CD4-positive, alpha-beta T cell treated with Interleukin-10 for 1 hour (primary cell): ENCODE data around the gene DISP3.

Experiments
- DNase-seq: peaks from one replicate; pipeline ENCODE4 v3.0.0-alpha.2; 2020

Gene DISP3

DNA sequence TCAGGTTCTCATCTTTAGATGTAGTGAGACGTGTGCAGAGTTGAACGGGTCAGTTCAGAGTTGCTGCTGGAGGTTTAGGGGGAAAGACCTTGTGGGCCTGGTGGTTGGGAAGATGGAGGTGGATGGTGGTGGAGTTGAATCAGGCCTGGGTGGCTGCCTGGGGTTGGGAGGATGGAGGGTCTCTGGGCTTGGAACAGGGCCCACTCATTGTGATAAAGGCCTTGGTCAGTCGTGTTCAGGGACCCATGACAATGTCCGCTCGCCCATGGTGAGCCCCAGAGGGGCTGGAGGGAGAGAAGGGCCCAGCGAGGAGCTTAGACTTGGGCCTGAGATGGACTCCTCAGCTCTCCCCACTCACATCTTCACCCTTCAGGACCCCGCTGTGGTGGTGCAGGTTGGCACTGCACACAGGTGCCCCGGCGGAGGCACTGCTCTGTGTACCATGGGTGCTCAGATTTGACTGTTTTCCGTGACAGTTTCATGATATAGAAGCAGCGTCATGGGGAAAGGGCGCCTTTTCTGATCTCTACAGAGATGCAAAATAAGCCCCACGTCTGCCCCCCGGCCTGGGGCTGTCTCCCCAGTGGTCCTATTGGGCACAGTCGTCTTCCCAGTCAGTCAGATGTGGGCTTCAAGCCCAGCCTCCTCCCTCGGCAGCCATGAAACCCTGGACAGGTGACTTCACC is 39.2 kb downstream of the DISP3 start:
- DNase-seq: no peak

DNA sequence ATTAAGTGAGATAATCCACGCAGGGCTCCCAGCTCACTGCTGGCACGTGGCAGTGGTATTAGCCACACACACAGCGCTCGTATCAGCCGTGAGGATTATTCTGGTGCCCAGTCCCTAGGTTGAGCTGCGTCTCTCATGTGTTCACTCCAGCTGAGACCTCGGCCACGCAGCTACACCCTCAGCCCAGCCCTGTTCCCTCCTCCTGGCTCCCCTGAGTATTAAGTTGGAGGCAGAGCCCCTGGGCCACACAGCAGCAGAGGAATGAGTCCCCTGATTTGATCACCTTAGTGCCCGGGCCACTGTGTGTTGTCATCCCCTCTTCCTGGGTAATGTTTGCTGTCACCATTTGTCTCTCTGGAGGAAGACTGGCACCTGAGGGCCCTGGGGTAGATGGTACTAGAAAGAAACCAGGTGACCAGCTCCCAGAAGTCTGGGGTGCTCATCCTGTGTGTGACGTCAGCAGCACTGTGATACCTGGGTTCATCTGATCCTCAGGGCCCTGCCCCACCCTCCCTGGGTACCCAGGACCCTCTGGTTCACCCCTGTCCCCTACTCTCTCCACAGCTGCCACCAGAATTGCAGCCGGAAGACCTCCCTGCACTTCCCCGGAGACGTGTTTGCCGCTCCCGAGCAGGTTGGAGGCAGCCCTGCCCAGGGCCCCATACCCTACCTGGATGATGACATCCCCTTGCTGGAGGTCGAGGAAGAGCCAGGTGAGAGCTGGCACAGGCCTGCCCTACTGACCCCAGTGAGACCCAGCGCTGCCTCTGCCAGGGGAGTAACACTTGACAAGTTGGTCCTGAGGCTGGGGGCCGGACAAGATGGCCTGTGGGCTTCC is 40.1 kb downstream of the DISP3 start:
- DNase-seq: no peak

DNA sequence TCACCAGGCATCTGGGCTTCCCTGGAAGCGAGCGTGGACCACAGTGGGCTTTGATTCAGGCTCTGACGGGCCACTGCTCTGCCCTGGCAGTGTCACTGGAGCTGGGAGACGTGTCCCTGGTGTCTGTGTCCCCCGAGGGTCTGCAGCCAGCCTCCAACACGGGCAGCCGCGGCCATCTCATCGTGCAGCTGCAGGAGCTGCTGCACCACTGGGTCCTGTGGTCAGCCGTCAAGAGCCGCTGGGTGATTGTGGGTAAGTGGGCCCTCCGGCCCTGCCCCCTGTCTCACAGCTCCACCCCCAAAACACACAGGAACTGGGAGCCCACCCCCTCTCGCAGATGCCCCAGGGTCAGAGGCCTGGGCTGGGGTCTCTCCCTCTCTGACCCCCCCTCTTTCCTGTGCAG is 40.7 kb downstream of the DISP3 start:
- DNase-seq: no peak

DNA sequence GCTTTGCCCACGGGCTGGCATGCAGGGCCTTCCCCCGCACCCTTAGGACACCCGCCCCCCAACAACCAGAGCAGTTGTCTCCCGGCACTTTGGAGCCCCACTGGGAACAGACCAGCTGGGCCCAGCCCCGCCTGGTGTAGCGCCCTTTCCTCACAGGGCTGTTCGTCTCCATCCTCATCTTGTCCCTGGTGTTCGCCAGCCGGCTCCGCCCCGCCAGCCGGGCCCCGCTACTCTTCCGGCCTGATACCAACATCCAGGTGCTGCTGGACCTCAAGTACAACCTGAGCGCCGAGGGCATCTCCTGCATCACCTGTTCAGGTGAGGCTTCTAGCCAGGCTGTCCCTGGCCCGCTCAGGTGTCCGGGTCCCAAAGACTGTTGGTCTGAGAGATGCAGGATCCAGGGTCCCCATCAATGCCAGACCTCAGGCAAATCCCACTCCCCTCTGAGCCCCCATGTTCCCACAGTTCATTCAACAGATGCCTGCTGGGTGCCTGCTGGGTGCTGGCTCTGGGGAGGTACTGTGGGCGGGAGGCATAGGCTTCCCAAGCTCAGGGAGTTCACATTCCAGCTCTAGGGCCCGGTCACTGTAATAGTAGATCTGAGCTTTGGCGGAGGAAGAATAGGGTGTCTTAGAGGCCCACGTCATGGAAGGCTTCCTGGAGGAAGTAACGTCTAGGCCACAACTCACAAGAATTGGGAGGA is 41.7 kb downstream of the DISP3 start:
- no peak for DNase-seq

DNA sequence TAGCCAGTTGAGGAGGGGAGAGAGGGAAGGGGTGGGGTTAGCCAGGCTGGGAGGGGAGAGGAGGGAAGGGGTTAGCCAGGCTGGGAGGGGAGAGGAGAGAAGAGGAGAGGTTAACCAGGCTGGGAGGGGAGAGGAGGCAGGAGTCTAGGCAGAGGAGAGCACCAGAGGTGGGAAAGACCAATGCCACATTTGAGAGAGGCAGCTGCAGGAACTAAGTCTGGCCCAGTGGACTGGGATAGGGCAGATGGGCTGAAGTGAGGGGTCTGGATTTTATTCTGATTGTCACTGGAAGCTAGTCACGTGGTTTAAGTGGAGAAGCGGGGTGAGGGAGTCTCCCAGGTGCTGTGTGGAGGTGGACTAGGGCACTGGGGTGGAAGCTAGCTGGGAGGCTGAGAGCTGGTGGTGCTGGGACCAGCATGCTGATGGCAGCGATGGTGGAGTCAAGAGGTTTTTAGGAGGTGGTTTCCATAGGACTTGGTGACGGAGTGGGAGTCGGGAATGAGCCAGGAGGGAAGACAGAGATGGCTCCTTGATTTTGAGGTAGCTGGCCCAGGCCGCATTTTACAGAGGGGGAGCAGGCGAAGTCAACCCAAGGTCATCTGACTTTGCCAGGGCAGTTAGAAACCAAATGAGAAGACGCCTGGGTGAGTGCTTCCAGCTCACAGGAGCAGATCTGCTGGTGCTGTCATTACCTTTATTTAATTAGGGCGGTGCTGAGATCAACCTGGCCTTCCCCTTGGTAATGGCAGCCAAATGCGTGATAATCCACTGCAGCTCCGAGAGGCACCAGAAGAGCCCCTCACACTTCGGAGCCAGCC is 42.8 kb downstream of the DISP3 start:
- no peak for DNase-seq

DNA sequence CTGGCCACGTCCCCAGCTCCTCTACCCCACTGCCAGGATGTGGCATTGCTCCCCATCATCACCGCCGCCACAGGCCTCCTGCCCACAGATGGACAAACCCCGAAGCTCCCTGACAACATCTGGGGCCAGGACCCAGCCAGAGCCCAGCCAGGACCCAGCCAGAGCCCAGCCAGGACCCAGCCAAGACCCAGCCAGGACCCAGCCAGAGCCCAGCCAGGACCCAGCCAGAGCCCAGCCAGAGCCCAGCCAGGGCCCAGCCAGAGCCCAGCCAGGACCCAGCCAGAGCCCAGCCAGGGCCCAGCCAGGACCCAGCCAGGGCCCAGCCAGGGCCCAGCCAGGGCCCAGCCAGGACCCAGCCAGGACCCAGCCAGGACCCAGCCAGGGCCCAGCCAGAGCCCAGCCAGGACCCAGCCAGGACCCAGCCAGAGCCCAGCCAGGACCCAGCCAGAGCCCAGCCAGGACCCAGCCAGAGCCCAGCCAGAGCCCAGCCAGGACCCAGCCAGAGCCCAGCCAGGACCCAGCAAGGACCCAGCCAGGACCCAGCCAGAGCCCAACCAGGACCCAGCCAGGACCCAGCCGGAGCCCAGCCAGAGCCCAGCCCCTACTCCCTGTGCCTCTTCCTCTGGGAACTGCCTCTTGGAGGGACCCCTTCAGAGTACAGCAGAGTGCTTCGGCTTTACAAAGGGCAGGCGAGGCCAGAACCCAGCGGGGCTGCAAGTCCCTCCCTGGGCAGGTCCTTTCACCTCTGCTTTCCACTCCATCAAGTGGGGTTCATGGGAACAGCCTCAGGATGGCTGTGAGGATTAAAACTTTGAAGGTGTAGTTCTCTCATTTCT is 43.7 kb downstream of the DISP3 start:
- DNase-seq: no peak

DNA sequence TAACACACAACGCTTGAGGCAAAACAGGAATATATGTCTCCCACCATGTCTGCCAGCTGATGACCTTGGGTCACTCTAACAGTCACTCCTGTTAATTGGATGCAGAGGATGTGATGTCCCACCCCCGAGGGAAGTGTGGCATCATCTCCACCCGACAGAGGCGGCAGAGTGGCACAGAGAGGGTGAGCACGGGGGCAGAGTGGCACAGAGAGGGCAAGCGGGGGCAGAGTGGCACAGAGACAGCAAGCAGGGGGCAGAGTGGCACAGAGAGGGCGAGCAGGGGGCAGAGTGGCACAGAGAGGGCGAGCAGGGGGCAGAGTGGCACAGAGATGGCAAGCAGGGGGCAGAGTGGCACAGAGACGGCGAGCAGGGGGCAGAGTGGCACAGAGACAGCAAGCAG is 44.3 kb downstream of the DISP3 start:
- DNase-seq: no peak

DNA sequence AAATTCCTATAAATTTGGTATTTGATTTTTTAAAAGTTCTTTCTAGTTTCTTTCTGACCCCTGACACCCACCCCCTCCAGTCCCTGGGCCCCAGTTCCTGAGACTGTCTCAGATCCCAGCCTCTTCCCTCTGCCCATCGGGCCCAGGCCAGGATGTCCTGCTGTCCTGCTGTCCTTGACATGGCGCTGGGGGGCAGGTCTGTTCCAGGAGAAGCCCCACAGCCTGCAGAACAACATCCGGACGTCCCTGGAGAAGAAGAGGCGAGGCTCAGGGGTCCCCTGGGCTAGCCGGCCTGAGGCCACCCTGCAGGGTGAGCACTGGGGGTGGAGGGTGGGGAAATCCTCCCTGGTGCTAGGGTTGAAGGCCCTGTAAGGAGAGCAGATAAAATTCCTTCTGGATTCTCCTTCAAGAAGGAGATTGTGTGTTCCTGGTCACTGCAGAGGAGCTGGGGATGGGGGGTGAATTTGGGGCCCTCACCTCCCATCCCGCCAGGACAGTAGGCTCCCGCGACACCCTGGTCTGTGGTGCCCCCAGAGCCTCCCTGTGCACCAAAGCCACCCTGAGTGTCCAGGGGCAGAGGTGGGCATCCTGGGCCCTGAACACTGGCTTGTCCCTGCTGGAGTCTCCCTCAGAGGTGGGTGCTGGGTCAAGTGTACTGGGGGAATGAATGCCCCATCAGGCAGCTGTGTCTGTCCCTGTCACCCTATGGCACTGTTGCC is 45.0 kb downstream of the DISP3 start:
- DNase-seq: no peak

DNA sequence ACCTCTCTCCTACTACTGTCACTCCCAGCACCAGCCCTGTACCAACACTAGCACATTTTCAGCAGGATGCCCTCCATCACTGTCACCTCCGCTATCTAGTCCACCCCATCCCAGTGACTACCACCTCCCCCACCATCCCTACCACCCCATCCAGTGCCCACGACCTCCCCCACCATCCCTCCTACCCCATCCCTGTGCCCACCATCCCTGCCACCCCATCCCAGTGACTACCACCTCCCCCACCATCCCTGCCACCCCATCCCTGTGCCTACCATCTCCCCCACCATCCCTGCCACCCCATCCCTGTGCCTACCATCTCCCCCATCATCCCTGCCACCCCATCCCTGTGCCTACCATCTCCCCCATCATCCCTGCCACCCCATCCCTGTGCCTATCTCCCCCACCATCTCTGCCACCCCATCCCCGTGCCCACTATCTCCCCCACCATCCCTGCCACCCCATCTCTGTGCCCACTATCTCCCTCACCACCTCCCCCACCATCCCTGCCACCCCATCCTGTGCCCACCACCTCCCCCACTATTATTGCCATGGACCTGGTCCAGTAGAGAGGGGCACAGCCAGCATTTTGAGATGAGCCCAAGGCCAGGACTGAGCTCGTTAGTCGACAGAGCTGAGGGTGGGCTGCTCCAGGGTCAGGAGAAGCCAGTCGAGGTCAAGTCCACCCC is 45.7 kb downstream of the DISP3 start:
- DNase-seq: no peak

DNA sequence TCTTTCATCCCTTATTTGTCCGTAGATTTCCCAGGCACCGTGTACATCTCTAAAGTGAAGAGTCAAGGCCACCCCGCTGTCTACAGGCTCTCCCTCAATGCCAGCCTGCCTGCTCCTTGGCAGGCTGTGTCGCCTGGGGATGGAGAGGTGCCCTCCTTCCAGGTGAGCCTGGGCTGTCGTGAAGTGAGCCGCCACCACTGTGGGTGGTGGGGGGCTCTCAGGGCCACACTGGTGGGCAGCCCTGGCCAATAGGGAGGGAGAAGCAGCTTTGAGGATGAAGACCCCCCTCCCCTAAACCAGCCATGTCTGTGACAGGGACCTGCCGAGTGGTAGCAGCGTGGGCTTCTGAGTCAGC is 46.2 kb downstream of the DISP3 start:
- DNase-seq: no peak

DNA sequence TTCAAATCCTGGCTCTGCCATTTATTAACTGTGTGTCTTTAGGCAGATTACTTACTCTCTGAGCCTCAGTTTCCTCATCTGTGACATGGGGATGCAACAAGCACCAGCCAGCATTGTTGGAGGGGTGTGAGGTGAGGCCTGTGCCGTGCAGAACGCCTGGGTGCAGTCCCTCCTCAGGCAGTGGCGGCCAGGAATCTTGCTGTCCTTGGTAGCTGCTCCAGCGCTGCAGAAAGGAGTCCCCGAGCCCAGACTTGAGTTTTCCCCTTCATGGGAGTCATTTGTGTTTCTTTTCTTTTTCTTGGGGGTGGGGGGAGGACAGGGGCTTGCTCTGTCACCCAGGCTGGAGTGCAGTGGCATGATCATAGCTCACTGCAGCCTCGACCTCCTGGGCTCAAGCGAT is 46.6 kb downstream of the DISP3 start:
- DNase-seq: no peak

DNA sequence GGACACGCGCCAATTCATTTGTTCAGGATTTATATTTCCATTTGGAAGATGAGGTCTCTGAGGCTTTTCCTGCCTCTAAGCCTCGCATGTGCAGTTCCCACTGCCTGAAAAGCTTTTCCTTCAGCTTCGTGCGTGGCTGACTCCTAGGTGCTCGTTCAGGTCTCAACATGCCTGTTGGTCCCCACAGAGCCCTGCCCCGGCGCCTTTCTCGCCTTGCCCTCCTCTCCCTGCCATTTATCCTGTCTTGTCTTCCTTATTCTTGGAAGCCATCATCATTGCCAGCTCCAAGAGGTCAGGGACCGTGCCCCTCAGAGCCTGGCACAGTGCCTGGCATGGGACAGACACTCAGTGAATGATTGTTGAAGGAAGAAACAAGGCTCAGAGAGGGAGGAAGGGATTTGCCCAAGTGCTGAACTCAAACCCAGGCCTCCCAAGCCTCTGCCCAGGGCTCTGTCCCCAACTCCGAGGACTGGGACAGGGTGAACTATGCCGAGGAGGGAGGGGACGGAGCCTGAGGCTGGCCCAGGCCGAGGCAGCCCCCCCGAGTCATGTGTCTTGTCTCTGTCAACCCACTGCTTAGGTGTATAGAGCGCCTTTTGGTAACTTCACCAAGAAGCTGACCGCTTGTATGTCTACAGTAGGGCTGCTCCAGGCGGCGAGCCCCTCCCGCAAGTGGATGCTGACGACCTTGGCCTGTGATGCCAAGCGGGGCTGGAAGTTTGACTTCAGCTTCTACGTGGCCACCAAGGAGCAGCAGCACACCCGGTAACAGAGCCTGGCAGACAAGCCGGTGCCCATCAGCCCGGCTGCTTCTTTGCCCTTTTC is 47.3 kb downstream of the DISP3 start:
- DNase-seq: no peak

DNA sequence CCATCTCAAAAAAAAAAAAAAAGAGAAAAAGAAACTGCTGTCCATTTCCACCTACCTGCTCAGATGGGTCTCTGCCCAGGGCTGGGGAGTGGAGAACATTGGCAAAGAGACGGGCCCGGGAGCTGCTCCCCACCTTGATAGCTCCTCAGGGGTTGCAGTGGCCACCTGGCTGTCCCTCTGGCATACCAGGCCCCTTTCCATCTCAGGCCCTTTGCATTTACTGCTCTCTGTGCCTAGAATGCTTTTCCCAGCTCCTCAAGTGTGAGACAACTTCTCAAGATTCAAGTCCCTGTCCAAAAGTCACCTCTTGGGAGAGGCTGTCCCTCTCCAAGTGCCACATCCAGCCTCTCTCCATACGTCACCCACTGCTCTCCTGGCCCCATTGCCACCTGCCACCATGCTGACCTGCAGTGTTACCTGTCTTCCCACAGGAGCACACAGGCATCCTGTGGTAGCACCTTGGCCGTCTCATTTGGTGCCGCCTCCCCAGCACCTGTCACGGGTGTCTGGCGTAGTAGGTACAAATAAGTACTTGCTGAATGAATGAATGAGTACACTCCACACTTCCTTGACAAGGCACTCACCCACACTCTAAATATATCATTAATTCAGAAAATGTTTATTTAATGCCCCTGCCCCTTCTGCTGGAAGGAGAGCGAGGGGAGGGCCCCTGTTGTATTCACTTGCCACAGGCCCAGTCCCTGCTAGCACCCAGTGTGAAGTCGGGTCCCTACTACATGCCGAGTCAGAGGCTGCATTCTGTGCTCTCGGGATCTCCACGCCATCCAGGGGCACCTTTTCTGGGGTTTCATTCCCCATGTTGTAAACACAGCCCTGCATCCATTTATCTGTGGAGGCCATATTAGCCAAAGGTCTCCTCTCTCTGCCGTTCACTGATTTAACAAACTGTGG is 48.8 kb downstream of the DISP3 start:
- no peak for DNase-seq

DNA sequence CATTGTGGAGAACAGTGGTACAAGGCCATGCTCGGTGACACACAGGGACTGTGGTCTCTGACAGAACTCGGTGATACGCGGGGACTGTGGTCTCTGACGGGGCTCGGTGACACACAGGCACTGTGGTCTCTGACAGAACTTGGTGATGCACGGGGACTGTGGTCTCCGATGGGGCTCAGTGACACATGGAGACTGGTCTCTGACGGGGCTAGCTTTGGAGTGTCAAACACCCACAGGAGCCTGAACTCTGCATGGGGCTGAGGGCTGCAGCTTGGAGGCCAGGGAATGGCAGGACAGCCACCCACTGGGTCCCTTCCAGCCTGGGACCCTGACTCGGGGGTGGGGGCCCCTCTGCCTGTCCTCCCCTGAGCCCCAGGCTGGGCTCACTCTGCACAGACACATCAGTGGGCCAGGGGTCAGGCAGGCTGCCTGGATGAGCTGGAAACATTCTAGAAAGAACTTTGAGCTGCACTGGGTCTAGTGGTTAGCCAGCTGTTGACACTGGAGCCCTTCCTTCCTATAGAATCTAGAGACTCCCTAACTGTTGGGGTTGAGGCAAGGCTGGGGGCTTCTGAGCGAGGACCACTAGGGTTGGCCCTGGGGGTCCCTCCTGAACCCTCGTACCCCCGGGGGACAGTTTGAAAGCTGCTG is 49.8 kb downstream of the DISP3 start:
- no peak for DNase-seq

DNA sequence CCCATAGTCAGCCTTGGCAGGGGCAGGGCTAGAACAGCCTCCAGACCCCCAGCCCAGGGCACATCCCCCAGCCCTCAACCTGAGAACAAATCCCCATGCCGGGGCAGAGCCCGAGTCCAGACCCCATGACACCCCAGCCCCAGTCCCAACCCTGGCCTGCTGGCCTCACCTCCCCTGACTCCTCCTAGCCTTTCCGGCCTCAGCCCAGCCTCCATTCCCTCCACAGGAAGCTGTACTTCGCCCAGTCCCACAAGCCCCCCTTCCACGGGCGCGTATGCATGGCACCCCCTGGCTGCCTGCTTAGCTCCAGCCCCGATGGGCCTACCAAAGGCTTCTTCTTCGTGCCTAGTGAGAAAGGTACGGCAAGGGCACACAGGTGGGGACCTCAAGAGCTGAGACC is 50.4 kb downstream of the DISP3 start:
- no peak for DNase-seq

DNA sequence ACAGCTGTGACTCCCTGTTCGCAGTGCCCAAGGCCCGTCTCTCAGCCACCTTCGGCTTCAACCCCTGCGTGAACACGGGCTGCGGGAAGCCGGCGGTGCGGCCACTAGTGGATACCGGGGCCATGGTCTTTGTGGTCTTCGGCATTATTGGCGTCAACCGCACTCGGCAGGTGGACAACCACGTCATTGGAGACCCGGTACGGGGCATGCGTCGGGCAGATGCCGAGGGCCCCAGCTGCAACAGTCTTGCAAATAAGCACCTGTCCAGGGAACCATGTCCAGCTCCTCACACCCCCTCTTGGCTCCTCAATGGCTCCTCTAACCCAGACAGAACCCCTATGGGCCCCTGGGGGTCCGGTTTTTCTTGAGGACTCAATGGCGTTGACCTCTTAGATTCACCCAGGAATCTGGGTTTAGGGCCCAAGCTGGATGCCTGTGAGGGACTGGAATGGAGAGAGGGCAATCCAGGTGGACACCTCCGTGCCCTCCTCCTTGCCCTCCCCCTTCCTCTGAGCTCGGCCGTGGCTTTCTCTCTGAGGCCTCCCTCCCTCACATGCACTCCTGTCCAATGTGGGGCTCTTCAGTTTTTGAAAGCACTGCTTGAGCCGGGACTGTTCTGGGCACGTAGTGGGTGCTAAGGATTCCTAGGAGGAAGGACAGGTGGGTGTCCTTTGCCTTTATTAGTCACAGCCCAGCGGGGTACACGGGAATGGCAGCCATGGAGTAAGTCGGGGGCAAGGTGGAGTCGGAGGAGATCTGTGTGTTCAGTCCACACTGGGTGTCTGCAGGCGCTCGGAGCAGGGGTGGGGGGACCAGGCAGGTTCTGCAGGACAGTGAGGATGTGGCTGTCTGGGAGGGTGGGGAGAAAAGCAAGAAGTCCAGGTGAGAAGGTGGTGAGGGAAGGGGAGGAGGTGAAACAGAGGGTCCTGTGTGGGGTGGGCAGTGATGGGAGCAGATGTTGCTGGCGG is 51.1 kb downstream of the DISP3 start:
- DNase-seq: no peak

DNA sequence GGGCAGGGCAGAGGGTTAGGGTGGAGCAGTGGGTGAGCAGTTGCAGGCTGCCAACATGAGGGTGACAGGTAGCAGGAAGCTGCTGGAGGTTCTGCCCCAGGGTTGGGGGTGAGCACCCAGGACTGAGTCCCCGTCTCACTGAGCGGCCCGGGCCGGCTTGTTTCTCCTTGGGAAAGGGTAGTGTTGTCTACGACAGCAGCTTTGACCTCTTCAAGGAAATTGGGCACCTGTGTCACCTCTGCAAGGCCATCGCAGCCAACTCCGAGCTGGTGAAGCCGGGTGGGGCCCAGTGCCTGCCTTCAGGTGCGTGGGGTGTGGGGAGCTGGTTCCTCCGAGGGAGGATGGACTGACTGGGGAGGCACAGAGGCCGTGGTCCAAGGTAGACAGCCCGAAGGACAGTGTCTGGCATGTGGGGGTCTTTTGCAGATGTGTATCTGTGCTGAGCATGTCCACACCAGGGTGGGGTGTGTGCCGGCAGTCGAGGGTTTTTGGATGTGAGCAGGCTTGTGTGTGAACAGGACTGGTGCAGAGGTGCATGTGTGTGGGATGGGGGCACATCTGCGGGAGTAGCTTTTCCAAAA is 51.9 kb downstream of the DISP3 start:
- no peak for DNase-seq
